Measurements from ENCODE around the gene MYMX.

DNA sequence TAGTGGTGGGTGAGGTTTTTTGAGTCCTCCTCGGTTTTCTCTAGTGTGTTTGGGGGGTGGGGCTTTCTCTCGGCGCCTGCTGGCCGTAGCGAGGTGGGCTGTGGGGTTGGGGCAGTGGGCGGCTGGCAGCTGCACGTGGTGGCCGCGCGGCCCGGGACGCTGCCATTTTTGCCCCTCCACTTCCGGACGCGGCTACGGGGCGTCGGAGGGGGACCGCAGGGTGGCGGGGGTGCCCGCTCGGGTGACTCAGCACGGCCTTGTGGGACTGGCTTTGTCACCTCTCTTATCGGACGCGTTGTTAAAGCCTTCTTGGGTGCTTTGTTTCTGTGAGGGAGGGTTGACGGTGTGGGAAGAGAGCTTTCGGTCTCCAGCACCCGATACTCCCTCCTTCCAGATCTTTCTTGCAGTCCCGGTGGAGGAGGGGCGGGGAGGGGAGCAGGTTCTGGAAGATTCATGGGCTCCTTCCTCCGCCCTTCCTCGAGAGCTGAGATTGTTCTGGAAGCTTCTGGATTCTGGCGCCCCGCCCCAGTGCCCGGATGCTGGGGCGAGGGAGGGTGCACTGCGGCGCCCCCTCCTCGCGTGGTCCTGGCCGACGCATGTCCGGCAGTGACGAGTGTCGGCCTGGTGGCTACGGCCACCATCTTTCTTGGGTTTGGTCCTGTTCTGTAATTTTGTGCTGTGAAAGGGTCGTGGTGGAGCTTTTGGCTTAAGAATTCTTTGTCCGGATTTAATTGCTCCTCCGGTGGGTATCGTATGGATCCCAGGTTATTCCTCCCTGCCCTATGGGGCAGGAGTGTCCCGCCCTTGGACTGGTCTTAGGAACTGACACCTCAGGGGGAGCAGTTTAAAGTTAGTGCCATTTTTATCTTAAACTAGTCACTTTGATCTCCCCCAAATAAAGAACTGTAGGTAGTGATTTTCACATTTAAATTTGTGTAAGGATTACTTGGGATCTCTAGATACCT lies 30.9 kb downstream of the MYMX start:
- no peak for TF ChIP-seq POLR2A (IDR thresholded peaks at IDR 0.05; ENCODE audit: low read length)
- TF ChIP-seq GATA1 (IDR thresholded peaks at IDR 0.05; ENCODE audit: low read depth, low read length) = no peak
